Activated CD4-positive, alpha-beta memory T cell treated with anti-CD3 and anti-CD28 coated beads, Interleukin-2, amount 10 ng/mL, durations not matched to agents 7 days and 5 days (primary cell): ENCODE data around the gene DELE1. TPM values are rescaled to one million over a fixed set of nuclear protein-coding genes. Genes with fewer than 3 reads are reported as not detected.

Experiments used
- CTCF ChIA-PET: fragments of 350-600 bp; sonication (Branson Sonifier 250); formaldehyde crosslinking; loops from one replicate; lab custom pipeline; 2021; ENCODE audit warnings: antibody characterized with exemption, inconsistent platforms; lab: Charles Lee
- POLR2A ChIA-PET: fragments of 350-600 bp; sonication (Branson Sonifier 250); formaldehyde crosslinking; loops from one replicate; lab custom pipeline; 2021; ENCODE audit warnings: antibody characterized with exemption; lab: Charles Lee
- DNase-seq: peaks from one replicate; pipeline ENCODE4 v3.0.0-alpha.2; 2020
- H3K27ac Mint-ChIP-seq: one replicate; pipeline ENCODE4 v1.8.0; 2021; ENCODE audit warnings: mild to moderate bottlenecking, mixed read lengths
- H3K27me3 Mint-ChIP-seq: one replicate; pipeline ENCODE4 v1.8.0; 2021; ENCODE audit warnings: mixed read lengths
- H3K36me3 Mint-ChIP-seq: one replicate; pipeline ENCODE4 v1.8.0; 2021; ENCODE audit warnings: low read depth, mixed read lengths
- H3K4me1 Mint-ChIP-seq: one replicate; pipeline ENCODE4 v1.8.0; 2021; ENCODE audit warnings: mixed read lengths
- H3K4me3 Mint-ChIP-seq: one replicate; pipeline ENCODE4 v1.8.0; 2021; ENCODE audit warnings: mild to moderate bottlenecking, mixed read lengths
- H3K9me3 Mint-ChIP-seq: one replicate; pipeline ENCODE4 v1.8.0; 2021; ENCODE audit warnings: mixed read lengths
- total RNA-seq, 2 experiments: library from RNA; stranded (reverse); gene quantifications; one replicate each; pipeline ENCODE4 v1.2.3, GENCODE V29; 2021

DELE1 gene
- total RNA-seq, 2 experiments from 2014 or later = 73.4 to 80.7 TPM

GRCh38 chr5:141986072-141986471 lies 62.4 kb downstream of the DELE1 start:
- ChIA-PET CTCF (interaction anchor here (1.0 to 2.5 kb wide), 6 partner anchors 10 to 294 kb away, joined by 3 to 9 read pairs (median 5); partner anchors contain the start of gene RNF14), POLR2A (interaction anchor here (0.8 to 2.4 kb wide), 4 partner anchors 9 to 17 kb away, joined by 3 to 10 read pairs (median 3); partner anchors contain the start of gene RNF14)
- DNase-seq = no peak
- no peaks in the 10 kb centered on the region for H3K27me3 Mint-ChIP-seq
- no peaks in the 10 kb centered on the region for H3K9me3 Mint-ChIP-seq
- H3K27ac Mint-ChIP-seq = no peak overlapping the region
- peaks cover 43% of the 10 kb centered on the region for H3K36me3 Mint-ChIP-seq
- no peak overlapping the region for H3K4me3 Mint-ChIP-seq
- H3K4me1 Mint-ChIP-seq = no peaks in the 10 kb centered on the region

- CTCF ChIA-PET = interaction anchor here (0.6 to 10.7 kb wide), 15 partner anchors 13 to 297 kb away, joined by 3 to 203 read pairs (median 5); partner anchors contain the start of genes GNPDA1, NDFIP1 and RNF14
- peaks cover 47% of the 10 kb centered on the region for H3K36me3 Mint-ChIP-seq
- H3K4me1 Mint-ChIP-seq = peaks cover 2% of the 10 kb centered on the region
- no peak overlapping the region for H3K27ac Mint-ChIP-seq
- no peak for DNase-seq
- H3K9me3 Mint-ChIP-seq = no peaks in the 10 kb centered on the region
- H3K4me3 Mint-ChIP-seq = no peak overlapping the region
- H3K27me3 Mint-ChIP-seq = no peaks in the 10 kb centered on the region
- POLR2A ChIA-PET = interaction anchor here (3.0 kb wide), 1 partner anchor 20 kb away, joined by 15 read pairs; the partner anchor contains the start of gene RNF14
Observed at GRCh38 chr5:141989720-141990119, 66.0 kb downstream of the DELE1 start.

Other genes with a start within 250 kb of the DELE1 start
- gene ARAP3, start 241.6 kb upstream of the DELE1 start, total RNA-seq = 10 to 100 TPM; 13.6 to 13.9 TPM
- gene PCDH1, start 45.5 kb upstream of the DELE1 start, total RNA-seq = not detected
- gene PCDH12, start 34.3 kb downstream of the DELE1 start, total RNA-seq = 1 to 10 TPM; 2.0 to 2.2 TPM
- gene RNF14, start 45.2 kb downstream of the DELE1 start, total RNA-seq = 10 to 100 TPM; 32.5 to 35.7 TPM
- 10 to 100 TPM; 27.1 to 32.1 TPM for gene GNPDA1, start 89.2 kb downstream of the DELE1 start, total RNA-seq
- gene NDFIP1, start 184.9 kb downstream of the DELE1 start, total RNA-seq = 10 to 100 TPM; 57.1 to 59.3 TPM